Calu3 (cell line): ENCODE measurements around the gene ENPEP. TPM values are rescaled to one million over a fixed set of nuclear protein-coding genes. Genes with fewer than 3 reads are reported as not detected.
A peak's percentile ranks its signal among the peaks of the same experiment; 100 is the strongest.

Experiments
- BruUV-seq: library from RNA; stranded (reverse); fragments of 400-500 nt; replicated peaks from 2 replicates; lab custom pipeline; 2021; lab: Mats Ljungman, UMichigan
- CTCF ChIA-PET: fragments of 300-600 bp; sonication (Branson Sonifier 250); formaldehyde crosslinking; loops from one replicate; lab custom pipeline; 2022; ENCODE audit warnings: antibody characterized with exemption; lab: Charles Lee
- DNase-seq: peaks from one replicate; pipeline ENCODE4 v3.0.0; 2022
- H3K27ac Mint-ChIP-seq: one replicate; pipeline ENCODE4 v1.8.0; 2022; ENCODE audit warnings: mixed read lengths; ENCODE audit not compliant: unreplicated experiment
- H3K27me3 Mint-ChIP-seq: one replicate; pipeline ENCODE4 v1.8.0; 2022; ENCODE audit warnings: mixed read lengths; ENCODE audit not compliant: unreplicated experiment
- H3K36me3 Mint-ChIP-seq: one replicate; pipeline ENCODE4 v1.8.0; 2022; ENCODE audit warnings: mild to moderate bottlenecking, moderate library complexity, mixed read lengths; ENCODE audit not compliant: insufficient read depth, unreplicated experiment
- H3K4me1 Mint-ChIP-seq: one replicate; pipeline ENCODE4 v1.8.0; 2022; ENCODE audit warnings: mild to moderate bottlenecking, low read depth, mixed read lengths; ENCODE audit not compliant: unreplicated experiment
- H3K4me3 Mint-ChIP-seq: one replicate; pipeline ENCODE4 v1.8.0; 2022; ENCODE audit warnings: mild to moderate bottlenecking, low read depth, moderate library complexity, mixed read lengths; ENCODE audit not compliant: unreplicated experiment
- H3K9me3 Mint-ChIP-seq: one replicate; pipeline ENCODE4 v1.8.0; 2022; ENCODE audit warnings: low read depth, mixed read lengths; ENCODE audit not compliant: unreplicated experiment
- CTCF ChIP-seq: fragments of 200-600 bp; IDR thresholded peaks from one replicate; pipeline ENCODE4 v1.8.0; 2022; ENCODE audit warnings: antibody characterized with exemption; ENCODE audit not compliant: unreplicated experiment
- intact Hi-C: fragments of 100-400 bp; cut with micrococcal nuclease; formaldehyde crosslinking; loops from one replicate; pipeline ENCODE4 v1.10.0; 2022; ENCODE audit not compliant: unreplicated experiment
- total RNA-seq: library from RNA; stranded (reverse); gene quantifications from 2 replicates; pipeline ENCODE4 v1.2.3, GENCODE V29; 2022

The ENPEP gene
- total RNA-seq, 1 experiment from 2014 or later: not detected

GRCh38 chr4:110533940-110534339 is 58.0 kb downstream of the ENPEP start:
- Mint-ChIP-seq H3K4me1 (no peaks in the 10 kb centered on the region), H3K36me3 (peaks cover 6% of the 10 kb centered on the region), H3K27ac (peak overlapping the region; percentile 51), H3K4me3 (peak overlapping the region; percentile 8), H3K27me3 (no peaks in the 10 kb centered on the region), H3K9me3 (peaks cover 2% of the 10 kb centered on the region)
- no peak for TF ChIP-seq CTCF
- intact Hi-C loops: no loop called here
- no TSS peak for BruUV-seq
- peak; percentile 30 for DNase-seq
- CTCF ChIA-PET: interaction anchor here (0.6 to 1.3 kb wide), 4 partner anchors 16 to 463 kb away, joined by 3 to 6 read pairs (median 4); no protein-coding TSS in a partner anchor

GRCh38 chr4:110540581-110540980 is 64.6 kb downstream of the ENPEP start:
- H3K27ac Mint-ChIP-seq: no peak overlapping the region
- CTCF ChIA-PET: no interaction called here
- H3K27me3 Mint-ChIP-seq: no peaks in the 10 kb centered on the region
- DNase-seq: no peak
- H3K4me3 Mint-ChIP-seq: no peak overlapping the region
- peaks cover 10% of the 10 kb centered on the region for H3K4me1 Mint-ChIP-seq
- no TSS peak for BruUV-seq
- peaks cover 2% of the 10 kb centered on the region for H3K9me3 Mint-ChIP-seq
- intact Hi-C loops: no loop called here
- no peak for TF ChIP-seq CTCF
- no peaks in the 10 kb centered on the region for H3K36me3 Mint-ChIP-seq

- Mint-ChIP-seq H3K36me3 (no peaks in the 10 kb centered on the region), H3K9me3 (peaks cover 2% of the 10 kb centered on the region), H3K4me1 (peaks cover 10% of the 10 kb centered on the region), H3K27me3 (no peaks in the 10 kb centered on the region), H3K27ac (peak overlapping the region; percentile 29), H3K4me3 (no peak overlapping the region)
- intact Hi-C loops: no loop called here
- BruUV-seq: no TSS peak
- CTCF ChIA-PET: no interaction called here
- no peak for DNase-seq
- no peak for TF ChIP-seq CTCF
Observed at GRCh38 chr4:110540982-110541451, 65.1 kb downstream of the ENPEP start.

GRCh38 chr4:110543577-110543976 is 67.6 kb downstream of the ENPEP start:
- no peak overlapping the region for H3K4me3 Mint-ChIP-seq
- CTCF ChIA-PET: no interaction called here
- no TSS peak for BruUV-seq
- no peak overlapping the region for H3K27ac Mint-ChIP-seq
- TF ChIP-seq CTCF: no peak
- peaks cover 10% of the 10 kb centered on the region for H3K4me1 Mint-ChIP-seq
- H3K9me3 Mint-ChIP-seq: no peaks in the 10 kb centered on the region
- no peaks in the 10 kb centered on the region for H3K27me3 Mint-ChIP-seq
- intact Hi-C loops: no loop called here
- no peaks in the 10 kb centered on the region for H3K36me3 Mint-ChIP-seq
- DNase-seq: no peak
